H1 (cell line): Measurements from ENCODE around the gene TBC1D22B. TPM values are rescaled to one million over a fixed set of nuclear protein-coding genes. Genes with fewer than 3 reads are reported as not detected.

Experiments
- CTCF ChIA-PET: fragments of 300-600 bp; sonication (Branson Sonifier 250); formaldehyde crosslinking; loops from one replicate; lab custom pipeline; 2021; ENCODE audit not compliant: partially characterized antibody; lab: Charles Lee
- POLR2A ChIA-PET: fragments of 300-600 bp; sonication (Branson Sonifier 250); formaldehyde crosslinking; loops from one replicate; lab custom pipeline; 2021; ENCODE audit warnings: inconsistent platforms; ENCODE audit not compliant: partially characterized antibody; lab: Charles Lee
- DNase-seq, 2 experiments: peaks; one replicate each; pipeline versions ENCODE4 v3.0.0 to v3.0.0-alpha.2; 2010 to 2022; ENCODE audit warnings: low spot score in 2 of 2, low read depth in 1 of 2, mixed read lengths in 1 of 2
- FAIRE-seq: peaks from 2 replicates; lab custom pipeline; 2011; peaks lifted over from hg19 to GRCh38; lab: Jason Lieb, UNC
- H2AFZ ChIP-seq: 2 replicates; pipeline ENCODE4 v1.8.1; 2012; ENCODE audit warnings: low read length, inconsistent platforms
- H2AK5ac ChIP-seq: 2 replicates; pipeline ENCODE4 v1.6.1; 2013; ENCODE audit warnings: low read depth, low read length
- H2BK120ac ChIP-seq: replicated peaks from 2 replicates; pipeline ENCODE3; 2013; ENCODE audit warnings: low read depth, low read length, inconsistent platforms
- H2BK12ac ChIP-seq: 2 replicates; pipeline ENCODE4 v1.6.1; 2013; ENCODE audit warnings: low read depth, low read length
- H2BK15ac ChIP-seq: 2 replicates; pipeline ENCODE4 v1.6.1; 2013; ENCODE audit warnings: low read length
- H2BK20ac ChIP-seq: 2 replicates; pipeline ENCODE4 v1.6.1; 2013; ENCODE audit warnings: low read length
- H2BK5ac ChIP-seq: 2 replicates; pipeline ENCODE4 v1.6.1; 2013; ENCODE audit warnings: low read depth, low read length
- H3K14ac ChIP-seq: 2 replicates; pipeline ENCODE4 v1.6.1; 2013; ENCODE audit warnings: inconsistent platforms; ENCODE audit not compliant: insufficient read length
- H3K18ac ChIP-seq: 2 replicates; pipeline ENCODE4 v1.6.1; 2013; ENCODE audit warnings: low read length; ENCODE audit errors: extremely low read depth
- H3K23ac ChIP-seq: 2 replicates; pipeline ENCODE4 v1.6.1; 2013; ENCODE audit warnings: inconsistent platforms; ENCODE audit not compliant: insufficient read length
- H3K23me2 ChIP-seq: 2 replicates; pipeline ENCODE4 v1.6.1; 2013; ENCODE audit warnings: low read depth, low read length
- H3K27ac ChIP-seq: 2 replicates; pipeline ENCODE4 v1.6.1; 2011; ENCODE audit warnings: low read depth, low read length, inconsistent platforms
- H3K27me3 ChIP-seq, 4 experiments: replicated peaks in 1 of 4; 1 replicate in 1 of 4; 2 replicates in 3 of 4; pipeline versions ENCODE4 v1.6.1 to v1.8.1; 2011 to 2013; ENCODE audit warnings: low read length in 3 of 4, mild to moderate bottlenecking in 3 of 4, inconsistent platforms in 2 of 4, mixed read lengths in 2 of 4, moderate library complexity in 1 of 4; ENCODE audit not compliant: control insufficient read depth in 3 of 4, insufficient read depth in 3 of 4; ENCODE audit errors: extremely low read depth in 1 of 4
- H3K36me3 ChIP-seq, 4 experiments: 2 replicates each; pipeline versions ENCODE4 v1.6.1 to v1.8.1; 2011 to 2013; ENCODE audit warnings: mild to moderate bottlenecking in 4 of 4, low read length in 3 of 4, moderate library complexity in 2 of 4, control low read depth in 1 of 4, inconsistent platforms in 1 of 4; ENCODE audit not compliant: insufficient read depth in 4 of 4, control insufficient read depth in 2 of 4
- H3K4ac ChIP-seq: replicated peaks from 2 replicates; pipeline ENCODE3; 2013; ENCODE audit warnings: low read length, low read depth, mixed read lengths, inconsistent platforms; ENCODE audit not compliant: insufficient read length
- H3K4me1 ChIP-seq, 4 experiments: replicated peaks in 1 of 4; 1 replicate in 1 of 4; 2 replicates in 3 of 4; pipeline versions ENCODE4 v1.6.1 to v1.8.1; 2011 to 2013; ENCODE audit warnings: low read length in 3 of 4, inconsistent platforms in 2 of 4, mixed read lengths in 1 of 4; ENCODE audit not compliant: insufficient read depth in 4 of 4, control insufficient read depth in 3 of 4
- H3K4me2 ChIP-seq, 2 experiments: 2 replicates each; pipeline versions ENCODE4 v1.6.1 to v1.8.1; 2011 to 2013; ENCODE audit warnings: low read depth in 2 of 2, low read length in 2 of 2, control low read depth in 1 of 2, inconsistent platforms in 1 of 2, mild to moderate bottlenecking in 1 of 2; ENCODE audit not compliant: insufficient read depth in 1 of 2
- H3K4me3 ChIP-seq, 4 experiments: fragments of 200-600, 300-600 bp in 1 of 4; sonication (generic), shearing (Covaris generic), sonication (Bioruptor Twin) in 1 of 4; 2 replicates each; pipeline versions ENCODE4 v1.5.1 to v1.8.1; 2011 to 2016; ENCODE audit warnings: low read length in 4 of 4, low read depth in 3 of 4, control low read depth in 2 of 4, inconsistent platforms in 2 of 4, mild to moderate bottlenecking in 2 of 4, mixed read lengths in 1 of 4, moderate library complexity in 1 of 4; ENCODE audit not compliant: insufficient read depth in 2 of 4; ENCODE audit errors: extremely low read depth in 1 of 4
- H3K56ac ChIP-seq: replicated peaks from 2 replicates; pipeline ENCODE3; 2013; ENCODE audit warnings: low read depth, mild to moderate bottlenecking, mixed read lengths, low read length, inconsistent platforms; ENCODE audit not compliant: insufficient read length
- H3K79me1 ChIP-seq: 2 replicates; pipeline ENCODE4 v1.6.1; 2013; ENCODE audit warnings: low read depth, low read length, control low read depth
- H3K79me2 ChIP-seq, 2 experiments: 2 replicates each; pipeline versions ENCODE4 v1.6.1 to v1.8.1; 2012 to 2013; ENCODE audit warnings: low read length in 2 of 2, mild to moderate bottlenecking in 2 of 2, inconsistent platforms in 1 of 2; ENCODE audit not compliant: insufficient read depth in 2 of 2, control insufficient read depth in 1 of 2
- H3K9ac ChIP-seq, 4 experiments: replicated peaks in 1 of 4; 1 replicate in 1 of 4; 2 replicates in 3 of 4; pipeline versions ENCODE4 v1.6.1 to v1.8.1; 2011 to 2013; ENCODE audit warnings: low read depth in 3 of 4, low read length in 3 of 4, control low read depth in 2 of 4, mild to moderate bottlenecking in 2 of 4, moderate library complexity in 2 of 4, inconsistent platforms in 1 of 4; ENCODE audit errors: extremely low read depth in 1 of 4
- H3K9me3 ChIP-seq, 2 experiments: 2 replicates each; pipeline versions ENCODE4 v1.6.1 to v1.8.1; 2012 to 2013; ENCODE audit warnings: mild to moderate bottlenecking in 2 of 2, moderate library complexity in 2 of 2, control low read depth in 1 of 2, inconsistent platforms in 1 of 2, low read depth in 1 of 2, low read length in 1 of 2, mixed read lengths in 1 of 2; ENCODE audit not compliant: insufficient read depth in 2 of 2
- H4K20me1 ChIP-seq, 2 experiments: replicated peaks in 1 of 2; 2 replicates each; pipeline versions ENCODE3 to v1.8.1; 2011 to 2013; ENCODE audit warnings: inconsistent platforms in 2 of 2, low read length in 2 of 2, mild to moderate bottlenecking in 1 of 2; ENCODE audit not compliant: insufficient read depth in 2 of 2, control insufficient read depth in 1 of 2
- H4K5ac ChIP-seq: 2 replicates; pipeline ENCODE4 v1.6.1; 2013; ENCODE audit warnings: low read length, low read depth, mixed read lengths, inconsistent platforms; ENCODE audit not compliant: insufficient read length
- H4K8ac ChIP-seq: 2 replicates; pipeline ENCODE4 v1.8.0; 2013; ENCODE audit warnings: mild to moderate bottlenecking, moderate library complexity, low read length, inconsistent platforms; ENCODE audit not compliant: insufficient read depth; ENCODE audit errors: extremely low read depth
- H4K91ac ChIP-seq: replicated peaks from 2 replicates; pipeline ENCODE3; 2013; ENCODE audit warnings: low read length, mixed read lengths, inconsistent platforms; ENCODE audit not compliant: insufficient read length
- CBX8 ChIP-seq: fragments of 300-800, 300-1000 bp; sonication (generic); IDR thresholded peaks from 2 replicates; pipeline ENCODE4 v1.7.1; 2016; ENCODE audit warnings: low read depth, low read length, borderline replicate concordance
- CEBPB ChIP-seq: IDR thresholded peaks from 2 replicates; pipeline ENCODE4 v1.6.1; 2012; ENCODE audit warnings: low read depth, low read length
- CTBP2 ChIP-seq: IDR thresholded peaks from 2 replicates; pipeline ENCODE4 v1.7.0; 2011; ENCODE audit warnings: borderline replicate concordance, mild to moderate bottlenecking, moderate library complexity, mixed read lengths, low read length; ENCODE audit not compliant: insufficient read depth, insufficient read length
- EP300 ChIP-seq, 2 experiments: IDR thresholded peaks; 1 replicate in 1 of 2; 2 replicates in 1 of 2; pipeline ENCODE4 v1.6.1; 2011 to 2012; ENCODE audit warnings: low read depth in 2 of 2, low read length in 2 of 2, mild to moderate bottlenecking in 2 of 2, borderline replicate concordance in 1 of 2, inconsistent platforms in 1 of 2, moderate library complexity in 1 of 2
- JUND ChIP-seq: IDR thresholded peaks from 2 replicates; pipeline ENCODE4 v1.6.1; 2011; ENCODE audit warnings: mild to moderate bottlenecking, improper control_type of control experiment, low read length
- POLR2AphosphoS5 ChIP-seq: IDR thresholded peaks from 2 replicates; pipeline ENCODE4 v1.6.1; 2011; ENCODE audit warnings: low read depth, low read length
- SP4 ChIP-seq: IDR thresholded peaks from 2 replicates; pipeline ENCODE4 v1.6.1; 2012; ENCODE audit warnings: low read length, inconsistent platforms
- TCF12 ChIP-seq: IDR thresholded peaks from 2 replicates; pipeline ENCODE4 v1.6.1; 2011; ENCODE audit warnings: low read depth, mild to moderate bottlenecking, low read length
- WGBS, 2 experiments: shearing (Covaris generic) in 1 of 2; methylation state at CpG; one replicate each; pipeline versions ENCODE4 v1.1.6 to v1.1.7; 2013 to 2015; ENCODE audit warnings: low lambda C conversion rate in 2 of 2, mixed read lengths in 2 of 2, inconsistent platforms in 1 of 2, low coverage in 1 of 2, missing lambda C conversion rate in 1 of 2; ENCODE audit not compliant: insufficient replicate concordance in 2 of 2, insufficient coverage in 1 of 2, insufficient read length in 1 of 2; ENCODE audit errors: extremely low coverage in 1 of 2, missing lambda C conversion rate in 1 of 2; 5-methylcytosine and 5-hydroxymethylcytosine counted together
- polyA plus RNA-seq, 7 experiments: library from polyadenylated mRNA; depleted of rRNA in 3 of 7; stranded (reverse) in 5 of 7; unstranded in 2 of 7; fragments of >200 nt in 5 of 7; fragments of 200-250 nt in 2 of 7; gene quantifications; 1 replicate in 5 of 7; 2 replicates in 1 of 7; 4 replicates in 1 of 7; pipeline versions ENCODE4 v1.2.1 to v1.2.3, GENCODE V29; 2011 to 2013; ENCODE audit warnings: missing spikeins in 2 of 7, mixed read lengths in 2 of 7
- total RNA-seq: library from RNA; stranded (reverse); fragmentation: NEBNext Ultra II Directional; extraction: Animal tissue kit (Norgen Biotek cat#: 25700); gene quantifications from 2 replicates; pipeline ENCODE4 v1.2.1, GENCODE V29; 2021

TBC1D22B gene
- total and polyA plus RNA-seq, 2 of the 8 experiments (the other 6 are each of a cell fraction or from before 2014, with no cell fraction given) = 10.1 to 17.4 TPM

DNA sequence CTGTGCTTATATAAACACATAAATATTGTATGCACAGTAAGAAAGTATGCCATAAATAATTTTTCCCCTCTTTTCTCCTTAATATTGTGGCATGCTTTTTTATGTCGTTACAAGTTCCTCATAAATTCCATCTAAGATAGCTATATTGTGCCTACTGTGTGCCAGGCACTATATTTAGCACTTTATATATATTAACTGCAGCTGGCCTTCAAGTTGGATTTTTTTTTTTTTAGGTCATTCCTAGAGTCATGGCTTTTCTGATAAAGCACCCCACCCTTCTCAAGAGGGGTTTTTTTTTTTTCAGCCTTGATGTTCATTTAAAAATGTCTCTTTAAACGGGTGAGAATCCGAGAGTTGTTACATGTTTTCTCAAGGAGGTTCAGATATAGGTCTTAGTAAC, 53.4 kb downstream of the TBC1D22B start:
- no peak overlapping the region for H3K18ac ChIP-seq
- no peaks in the 10 kb centered on the region for H3K79me2 ChIP-seq
- H3K56ac ChIP-seq = no peak overlapping the region
- no peak overlapping the region for H3K4me2 ChIP-seq
- no peaks in the 10 kb centered on the region for H3K23me2 ChIP-seq
- H3K27ac ChIP-seq = no peak overlapping the region
- H3K79me1 ChIP-seq = no peaks in the 10 kb centered on the region
- no peak overlapping the region for H3K9ac ChIP-seq
- POLR2A ChIA-PET = no interaction called here
- H4K20me1 ChIP-seq = peaks cover 0 to 2% of the 10 kb centered on the region in 2 experiments
- H4K91ac ChIP-seq = no peak overlapping the region
- no peak overlapping the region for H4K5ac ChIP-seq
- H3K14ac ChIP-seq = no peak overlapping the region
- H2AFZ ChIP-seq = no peak overlapping the region
- WGBS, 2 experiments = 80% methylated on average over 3 of the region's 3 CpGs; no CpG with 5 or more reads in 1 of the 2 experiments
- TF ChIP-seq POLR2AphosphoS5 = no peak
- no peak for TF ChIP-seq SP4
- TF ChIP-seq CBX8 = no peak
- no peak for TF ChIP-seq JUND
- TF ChIP-seq CTBP2 = no peak
- no peak for TF ChIP-seq EP300 (IDR thresholded peaks at IDR 0.05; ENCODE audit: borderline replicate concordance in 1 of 2, low read depth in 2 of 2, low read length in 2 of 2)
- TF ChIP-seq TCF12 = no peak
- no peak for TF ChIP-seq CEBPB
- TF ChIP-seq, all 59 proteins: peak for 0
- H2BK120ac ChIP-seq = no peak overlapping the region
- no peaks in the 10 kb centered on the region for H3K9me3 ChIP-seq
- CTCF ChIA-PET = interaction anchor here (0.7 to 2.9 kb wide), 5 partner anchors 9 to 293 kb away, joined by 3 to 9 read pairs (median 4); no protein-coding TSS in a partner anchor
- no peak overlapping the region for H4K8ac ChIP-seq
- no peak overlapping the region for H2BK5ac ChIP-seq
- no peak overlapping the region for H2BK12ac ChIP-seq
- H3K23ac ChIP-seq = no peak overlapping the region
- H3K27me3 ChIP-seq = no peaks in the 10 kb centered on the region
- no peak overlapping the region for H3K4ac ChIP-seq
- H2AK5ac ChIP-seq = no peak overlapping the region
- no peak overlapping the region for H2BK20ac ChIP-seq
- no peak for FAIRE-seq
- H3K4me3 ChIP-seq = no peak overlapping the region
- no peak for DNase-seq
- no peaks in the 10 kb centered on the region for H3K4me1 ChIP-seq
- peaks cover 3 to 18% (median 15%) of the 10 kb centered on the region in 4 experiments; a peak in 6 of 8 replicates for H3K36me3 ChIP-seq
- H2BK15ac ChIP-seq = no peak overlapping the region
